ENCODE data around the gene ELL. TPM values are rescaled to one million over a fixed set of nuclear protein-coding genes. Genes with fewer than 3 reads are reported as not detected.
A peak's percentile ranks its signal among the peaks of the same experiment; 100 is the strongest.

The ELL gene
- total and polyA plus RNA-seq, 9 of the 15 experiments (the other 6 are each of a cell fraction or from before 2014, with no cell fraction given), result 0.24 to 22.5 (median 4.1) TPM

- ATAC-seq, result no peak
- Histone ChIP-seq H3K4me1 (replicated peaks in 1 of 2; ENCODE audit: control insufficient read depth in 2 of 2, insufficient read depth in 2 of 2, low read length in 2 of 2) (peaks cover 52 to 96% of the 10 kb centered on the region in 2 experiments), H3K27me3 (ENCODE audit: control insufficient read depth in 2 of 2, insufficient read depth in 2 of 2, low read length in 2 of 2) (no peaks in the 10 kb centered on the region), H3K27ac (ENCODE audit: extremely low read depth, low read depth, low read length) (peak overlapping the region; percentile 94), H3K4me2 (ENCODE audit: insufficient read depth, low read length) (peak overlapping the region; percentile 86), H3K36me3 (ENCODE audit: control insufficient read depth, insufficient read depth, low read length) (peaks cover 48% of the 10 kb centered on the region), H3K9me3 (replicated peaks; ENCODE audit: control insufficient read depth, insufficient read depth, low read depth, low read length) (no peaks in the 10 kb centered on the region), H2AFZ (ENCODE audit: low read depth, low read length) (no peak overlapping the region), H3K4me3 (peak overlapping the region; percentile 77), H4K20me1 (replicated peaks; ENCODE audit: control insufficient read depth, insufficient read depth, low read length) (peaks cover 9% of the 10 kb centered on the region), H3K9me1 (ENCODE audit: control insufficient read depth, insufficient read depth, low read length) (peaks cover 3% of the 10 kb centered on the region), H3K79me2 (ENCODE audit: control insufficient read depth, insufficient read depth, low read length) (peaks cover 56% of the 10 kb centered on the region), H3K9ac (ENCODE audit: insufficient read depth in 1 of 2, low read depth in 2 of 2, low read length in 2 of 2) (peak overlapping the region; percentile 67 to 87)
- WGBS (ENCODE audit: insufficient coverage, low coverage, missing lambda C conversion rate), result 88% methylated on average over 42 of the region's 46 CpGs
- in situ Hi-C loops (cut with MboI), result no loop called here
- no peak for DNase-seq (ENCODE audit: extremely low read depth in 1 of 4, low spot score in 3 of 4)
- ChIA-PET CTCF (ENCODE audit: low intra/inter-chr PET ratio) (no interaction called here), POLR2A (interaction anchor here (0.6 to 1.8 kb wide), 5 partner anchors 12 to 158 kb away, joined by 3 to 4 read pairs (median 4); partner anchors contain the start of genes GDF15, JUND and LSM4)
- no TSS peak for BruUV-seq (replicated peaks)
- no peak for FAIRE-seq
- intact Hi-C loops (cut with micrococcal nuclease), result no loop called here
- no peak for TF ChIP-seq ZNF609 (CRISPR knock-in tag; IDR thresholded peaks at IDR 0.05; ENCODE audit: borderline replicate concordance)
- no peak for TF ChIP-seq E4F1 (CRISPR knock-in tag; IDR thresholded peaks at IDR 0.05; ENCODE audit: borderline replicate concordance)
- no peak for TF ChIP-seq GTF2B (IDR thresholded peaks at IDR 0.05; ENCODE audit: extremely low read depth, insufficient read length)
- no peak for TF ChIP-seq TFE3 (CRISPR knock-in tag; IDR thresholded peaks at IDR 0.05)
- no peak for TF ChIP-seq BRCA1 (IDR thresholded peaks at IDR 0.05)
- TF ChIP-seq BRCA1 (CRISPR knock-in tag; IDR thresholded peaks at IDR 0.05), result 0 out of 2 replicates have a peak, but pooled peaks have one; percentile 44
- no peak for TF ChIP-seq ZSCAN29 (IDR thresholded peaks at IDR 0.05)
- no peak for TF ChIP-seq NFE2L1 (tag; IDR thresholded peaks at IDR 0.05; ENCODE audit: borderline replicate concordance, low read depth)
These were observed 85.8 kb downstream of the ELL start for GRCh38 chr19:18435842-18436670.
